ENCODE data around the gene NPHP4. TPM values are rescaled to one million over a fixed set of nuclear protein-coding genes. Genes with fewer than 3 reads are reported as not detected.

NPHP4 gene
- total RNA-seq, 1 donor from 2014 or later, result 3.7 TPM

GRCh38 chr1:5950994-5951785, 41.0 kb downstream of the NPHP4 start:
- Histone ChIP-seq H3K27me3 (ENCODE audit: low read depth) (no peaks in the 10 kb centered on the region), H3K36me3 (peaks cover 52% of the 10 kb centered on the region), H3K27ac (replicated peaks) (no peak overlapping the region), H3K9me3 (replicated peaks) (no peaks in the 10 kb centered on the region), H3K4me3 (no peak overlapping the region), H3K4me1 (no peaks in the 10 kb centered on the region)
- DNase-seq, result no peak
- intact Hi-C loops (cut with micrococcal nuclease), result no loop called here
- TF ChIP-seq CTCF (IDR thresholded peaks at IDR 0.05; ENCODE audit: borderline replicate concordance), result no peak

- no peak for DNase-seq
- Histone ChIP-seq H3K9me3 (replicated peaks) (no peaks in the 10 kb centered on the region), H3K27ac (replicated peaks) (no peak overlapping the region), H3K4me3 (no peak overlapping the region), H3K4me1 (no peaks in the 10 kb centered on the region), H3K36me3 (peaks cover 50% of the 10 kb centered on the region), H3K27me3 (ENCODE audit: low read depth) (no peaks in the 10 kb centered on the region)
- no peak for TF ChIP-seq CTCF (IDR thresholded peaks at IDR 0.05; ENCODE audit: borderline replicate concordance)
- intact Hi-C loops (cut with micrococcal nuclease), result no loop called here
These were observed 41.9 kb downstream of the NPHP4 start for GRCh38 chr1:5950201-5950895.

- no peak overlapping the region for H3K4me3 ChIP-seq
- no peaks in the 10 kb centered on the region for H3K4me1 ChIP-seq
- H3K9me3 ChIP-seq (replicated peaks), result no peaks in the 10 kb centered on the region
- TF ChIP-seq CTCF (IDR thresholded peaks at IDR 0.05; ENCODE audit: borderline replicate concordance), result no peak
- no peak overlapping the region for H3K27ac ChIP-seq (replicated peaks)
- no peaks in the 10 kb centered on the region for H3K27me3 ChIP-seq (ENCODE audit: low read depth)
- DNase-seq, result no peak
- intact Hi-C loops (cut with micrococcal nuclease), result no loop called here
- peaks cover 45% of the 10 kb centered on the region for H3K36me3 ChIP-seq
These were observed 42.5 kb downstream of the NPHP4 start for GRCh38 chr1:5949761-5950100.

- Histone ChIP-seq H3K36me3 (peaks cover 40% of the 10 kb centered on the region), H3K9me3 (replicated peaks) (no peaks in the 10 kb centered on the region)
These were observed 43.0 kb downstream of the NPHP4 start for GRCh38 chr1:5949085-5949760.

GRCh38 chr1:5948681-5949005, 43.6 kb downstream of the NPHP4 start:
- peaks cover 36% of the 10 kb centered on the region for H3K36me3 ChIP-seq
- H3K4me1 ChIP-seq, result no peaks in the 10 kb centered on the region
- H3K27me3 ChIP-seq (ENCODE audit: low read depth), result no peaks in the 10 kb centered on the region
- H3K4me3 ChIP-seq, result no peak overlapping the region
- TF ChIP-seq CTCF (IDR thresholded peaks at IDR 0.05; ENCODE audit: borderline replicate concordance), result no peak
- H3K9me3 ChIP-seq (replicated peaks), result no peaks in the 10 kb centered on the region
- intact Hi-C loops (cut with micrococcal nuclease), result no loop called here
- H3K27ac ChIP-seq (replicated peaks), result no peak overlapping the region
- no peak for DNase-seq

More at GRCh38 chr1:5949085-5949760, 43.0 kb downstream of the NPHP4 start:
- Histone ChIP-seq H3K27ac (replicated peaks) (no peak overlapping the region), H3K4me1 (no peaks in the 10 kb centered on the region), H3K4me3 (no peak overlapping the region), H3K27me3 (ENCODE audit: low read depth) (no peaks in the 10 kb centered on the region)
- no peak for DNase-seq
- intact Hi-C loops (cut with micrococcal nuclease), result no loop called here
- no peak for TF ChIP-seq CTCF (IDR thresholded peaks at IDR 0.05; ENCODE audit: borderline replicate concordance)

All from left ventricle myocardium inferior (tissue), 1 donor.